ENCODE data around the gene RECK.

GRCh38 chr9:36035006-36035405, 1.7 kb upstream of the RECK start:
- TF ChIP-seq REST (IDR thresholded peaks at IDR 0.05; ENCODE audit: unreplicated experiment) (no peak), CTCF (conservative IDR thresholded peaks at IDR 0.05; ENCODE audit: low read depth in 2 of 2) (no peak), POLR2AphosphoS5 (IDR thresholded peaks at IDR 0.05; ENCODE audit: low read depth) (no peak), EZH2phosphoT487 (IDR thresholded peaks at IDR 0.05; ENCODE audit: unreplicated experiment) (no peak), EZH2 (IDR thresholded peaks at IDR 0.05; ENCODE audit: low read depth, unreplicated experiment) (no peak), ZNF114 (CRISPR knock-in tag; IDR thresholded peaks at IDR 0.05) (no peak), CREB1 (CRISPR knock-in tag; IDR thresholded peaks at IDR 0.05; ENCODE audit: low read depth) (no peak), ETS1 (IDR thresholded peaks at IDR 0.05) (no peak), ZNF462 (CRISPR knock-in tag; IDR thresholded peaks at IDR 0.05) (no peak), NANOG (IDR thresholded peaks at IDR 0.05; ENCODE audit: borderline replicate concordance) (no peak), ZNF331 (CRISPR knock-in tag; IDR thresholded peaks at IDR 0.05; ENCODE audit: low read depth) (no peak), JUNB (IDR thresholded peaks at IDR 0.05; ENCODE audit: unreplicated experiment) (no peak), STAT1 (IDR thresholded peaks at IDR 0.05; ENCODE audit: unreplicated experiment) (no peak)
